Measurements from ENCODE around the gene KLK3.
"Not testable (repeated sequence)": the region's sequence is repeated elsewhere in the genome, so short reads cannot be mapped to it uniquely, and the experiment has no call there.

Gene KLK3

DNA sequence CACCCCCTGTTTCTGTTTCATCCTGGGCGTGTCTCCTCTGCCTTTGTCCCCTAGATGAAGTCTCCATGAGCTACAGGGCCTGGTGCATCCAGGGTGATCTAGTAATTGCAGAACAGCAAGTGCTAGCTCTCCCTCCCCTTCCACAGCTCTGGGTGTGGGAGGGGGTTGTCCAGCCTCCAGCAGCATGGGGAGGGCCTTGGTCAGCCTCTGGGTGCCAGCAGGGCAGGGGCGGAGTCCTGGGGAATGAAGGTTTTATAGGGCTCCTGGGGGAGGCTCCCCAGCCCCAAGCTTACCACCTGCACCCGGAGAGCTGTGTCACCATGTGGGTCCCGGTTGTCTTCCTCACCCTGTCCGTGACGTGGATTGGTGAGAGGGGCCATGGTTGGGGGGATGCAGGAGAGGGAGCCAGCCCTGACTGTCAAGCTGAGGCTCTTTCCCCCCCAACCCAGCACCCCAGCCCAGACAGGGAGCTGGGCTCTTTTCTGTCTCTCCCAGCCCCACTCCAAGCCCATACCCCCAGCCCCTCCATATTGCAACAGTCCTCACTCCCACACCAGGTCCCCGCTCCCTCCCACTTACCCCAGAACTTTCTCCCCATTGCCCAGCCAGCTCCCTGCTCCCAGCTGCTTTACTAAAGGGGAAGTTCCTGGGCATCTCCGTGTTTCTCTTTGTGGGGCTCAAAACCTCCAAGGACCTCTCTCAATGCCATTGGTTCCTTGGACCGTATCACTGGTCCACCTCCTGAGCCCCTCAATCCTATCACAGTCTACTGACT is at the start of gene KLK3:
TSS of gene KLK3 (plus strand) at position 280 of the 775 bp plus-strand sequence. CDS start at position 321, 41 bp downstream.
- DNase-seq = no peak

- DNase-seq = no peak
Measured at GRCh38 chr19:50808856-50809255, 45.9 kb upstream of the KLK3 start.

DNA sequence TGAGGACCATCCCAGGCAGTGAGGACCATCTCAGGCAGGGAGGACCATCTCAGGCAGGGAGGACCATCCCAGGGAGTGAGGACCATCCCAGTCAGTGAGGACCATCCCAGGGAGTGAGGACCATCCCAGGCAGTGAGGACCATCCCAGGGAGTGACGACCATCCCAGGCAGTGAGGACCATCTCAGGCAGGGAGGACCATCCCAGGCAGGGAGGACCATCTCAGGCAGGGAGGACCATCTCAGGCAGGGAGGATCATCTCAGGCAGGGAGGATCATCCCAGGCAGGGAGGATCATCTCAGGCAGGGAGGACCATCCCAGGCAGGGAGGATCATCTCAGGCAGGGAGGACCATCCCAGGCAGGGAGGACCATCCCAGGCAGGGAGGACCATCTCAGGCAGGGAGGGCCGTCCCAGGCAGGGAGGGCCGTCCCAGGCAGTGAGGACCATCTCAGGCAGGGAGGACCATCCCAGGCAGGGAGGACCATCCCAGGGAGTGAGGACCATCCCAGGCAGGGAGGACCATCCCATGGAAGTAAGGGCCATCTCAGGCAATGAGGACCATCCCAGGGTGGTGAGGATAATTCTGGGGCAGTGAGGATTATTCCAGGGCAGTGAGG is 43.0 kb upstream of the KLK3 start:
- DNase-seq = not testable (repeated sequence)

- DNase-seq = no peak
Measured at GRCh38 chr19:50812474-50812873, 42.2 kb upstream of the KLK3 start.

GRCh38 chr19:50814883-50815282 is 39.8 kb upstream of the KLK3 start:
- DNase-seq = no peak

- DNase-seq = no peak
Measured at GRCh38 chr19:50815439-50815838, 39.3 kb upstream of the KLK3 start.

DNA sequence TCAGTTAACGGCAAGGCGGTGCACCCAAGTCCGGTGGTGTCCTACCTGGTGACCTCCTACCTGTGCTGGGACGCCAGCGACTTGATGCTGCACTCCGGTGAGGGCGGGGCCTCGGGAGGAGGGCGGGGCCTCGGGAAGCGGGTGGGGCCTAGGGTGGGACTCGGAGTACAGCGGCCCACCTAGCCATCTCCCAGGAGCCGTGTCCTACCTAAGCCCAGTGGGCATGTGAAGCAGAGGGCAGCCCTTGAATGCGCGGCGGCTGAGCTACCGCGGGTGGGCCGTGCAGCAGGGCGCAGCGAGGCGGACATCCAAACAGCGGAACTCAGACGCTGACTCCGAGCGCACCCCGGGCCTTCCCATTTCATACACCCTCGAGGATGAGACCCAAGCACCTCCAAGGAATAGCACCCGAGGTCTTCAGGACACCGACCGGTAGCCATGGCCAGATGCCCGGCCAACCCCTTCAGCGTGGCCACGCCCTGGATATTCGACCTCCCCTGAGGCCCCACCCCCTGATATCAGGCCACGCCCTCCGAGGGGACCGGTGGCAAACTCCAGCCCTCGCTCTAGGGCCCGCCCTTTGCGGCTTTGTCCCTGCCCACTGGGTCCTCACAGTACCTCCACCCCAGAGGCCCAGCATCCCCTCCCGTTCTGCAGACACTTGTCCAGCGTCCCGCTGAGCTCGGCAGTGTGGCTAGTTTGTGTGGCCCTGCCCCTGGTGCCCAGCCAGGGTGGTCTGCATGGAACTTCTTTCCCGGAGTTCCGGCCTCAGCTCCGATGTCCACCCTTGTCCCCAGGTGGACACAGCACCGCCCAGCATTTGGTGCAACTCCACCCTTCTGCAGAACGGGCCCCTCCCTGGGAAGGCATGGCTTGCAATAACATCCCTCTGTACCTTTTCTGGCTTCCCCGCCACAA is 36.5 kb upstream of the KLK3 start:
- no peak for DNase-seq

- no peak for DNase-seq
Measured at GRCh38 chr19:50818859-50819472, 35.7 kb upstream of the KLK3 start.

DNA sequence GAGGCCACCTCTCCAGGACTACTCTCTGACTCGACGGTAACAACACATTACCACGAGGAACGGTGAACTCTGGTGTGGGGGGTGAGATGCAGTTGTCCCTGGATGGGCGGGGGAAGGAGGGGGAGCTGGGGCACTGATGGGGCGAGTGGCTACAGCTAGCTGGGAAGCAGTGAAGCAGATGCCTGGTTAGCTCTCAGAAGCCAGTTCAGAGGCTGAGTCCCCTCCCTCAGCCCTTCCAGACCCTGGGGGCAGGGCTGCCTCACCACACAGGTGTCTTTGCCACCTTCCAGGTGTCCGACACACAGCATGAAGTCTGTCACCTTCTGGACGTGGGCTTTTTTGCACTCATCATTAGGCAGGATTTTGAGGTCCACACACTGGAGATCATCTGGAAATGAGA is 35.1 kb upstream of the KLK3 start:
- DNase-seq = no peak

DNA sequence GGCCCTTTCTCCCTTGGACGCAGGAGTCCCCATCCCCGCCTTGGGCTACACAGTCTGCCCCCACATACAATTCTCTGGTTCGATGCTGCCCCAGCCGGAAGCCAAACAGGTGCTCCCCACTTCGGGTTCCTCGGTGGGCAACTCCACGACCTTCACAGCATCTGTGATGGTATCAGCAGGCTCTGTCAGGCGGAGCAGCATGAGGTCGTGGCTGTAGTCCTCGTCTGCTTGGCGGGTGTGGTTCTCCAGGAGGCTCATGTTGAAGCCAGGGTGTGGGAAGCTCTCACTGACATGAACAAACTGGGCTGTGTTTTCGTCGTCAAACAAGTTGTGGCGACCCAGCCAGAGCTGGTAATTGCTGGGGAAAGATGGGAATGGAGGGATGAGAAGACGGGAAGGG is 34.6 kb upstream of the KLK3 start:
- DNase-seq = no peak

GRCh38 chr19:50820549-50821247 is 34.0 kb upstream of the KLK3 start:
- no peak for DNase-seq

DNA sequence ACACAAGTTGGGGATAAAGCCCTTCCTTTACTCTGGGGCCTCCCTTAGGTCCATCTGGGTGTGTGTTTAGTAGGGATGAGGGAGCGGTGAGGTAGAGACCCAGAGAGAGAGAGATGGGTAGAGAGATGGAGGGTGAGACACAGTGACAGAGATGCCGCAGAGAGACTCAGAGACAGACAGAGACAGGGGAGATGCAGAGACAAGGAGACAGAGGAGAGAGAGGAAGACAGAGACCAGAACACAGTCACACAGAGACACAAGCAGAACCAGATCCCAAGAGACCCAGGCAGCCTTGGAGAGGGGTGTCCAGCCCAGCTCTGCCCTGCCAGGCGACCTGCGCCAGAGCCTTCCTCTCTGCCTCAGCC is 33.5 kb upstream of the KLK3 start:
- no peak for DNase-seq

DNA sequence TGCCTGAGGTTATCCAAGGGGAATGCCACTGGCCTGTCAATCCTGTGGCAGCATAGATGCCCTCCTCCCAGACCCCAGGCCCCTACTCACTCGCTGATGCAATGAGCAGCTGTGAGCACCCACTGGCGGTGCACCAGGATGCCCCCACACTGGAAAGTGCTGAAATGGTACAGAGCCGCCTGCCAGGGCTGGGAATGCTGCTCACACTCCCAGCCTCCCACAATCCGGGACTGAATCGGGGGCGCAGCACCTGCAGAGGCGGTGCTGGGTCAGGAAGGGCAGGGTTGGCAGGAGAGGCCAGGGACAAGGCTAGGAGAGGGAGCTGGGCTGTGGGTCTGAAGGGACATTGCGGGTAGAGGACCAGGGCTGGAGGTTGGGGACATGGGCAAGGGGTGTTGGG is 33.1 kb upstream of the KLK3 start:
- DNase-seq = no peak

DNA sequence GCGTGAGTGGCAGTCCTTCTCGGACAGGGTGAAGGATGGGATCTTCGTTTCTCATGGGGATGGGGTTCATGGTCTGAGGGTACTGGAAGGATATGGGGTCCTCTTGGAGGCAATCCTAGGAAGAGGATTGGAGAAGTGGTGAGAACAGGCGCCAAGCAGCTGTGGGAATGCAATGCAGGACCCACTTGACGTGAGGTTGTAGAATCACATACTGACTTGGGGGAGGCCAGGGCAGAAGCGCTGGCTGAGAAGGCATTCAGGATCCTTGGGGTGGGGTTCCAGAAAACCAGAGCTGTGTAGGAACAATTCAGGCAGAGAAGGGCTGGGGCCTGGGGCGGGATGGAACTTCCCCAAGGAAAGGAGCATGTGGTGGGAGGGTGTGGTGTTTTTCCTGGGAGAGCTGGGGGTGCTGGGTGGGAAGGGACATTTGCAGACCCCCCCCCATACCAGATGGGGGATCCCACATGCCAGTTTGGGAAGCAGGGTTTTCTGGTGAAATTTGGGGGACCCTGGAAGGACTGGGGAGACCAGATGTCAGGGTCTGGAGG is 32.0 kb upstream of the KLK3 start:
- DNase-seq = no peak

DNA sequence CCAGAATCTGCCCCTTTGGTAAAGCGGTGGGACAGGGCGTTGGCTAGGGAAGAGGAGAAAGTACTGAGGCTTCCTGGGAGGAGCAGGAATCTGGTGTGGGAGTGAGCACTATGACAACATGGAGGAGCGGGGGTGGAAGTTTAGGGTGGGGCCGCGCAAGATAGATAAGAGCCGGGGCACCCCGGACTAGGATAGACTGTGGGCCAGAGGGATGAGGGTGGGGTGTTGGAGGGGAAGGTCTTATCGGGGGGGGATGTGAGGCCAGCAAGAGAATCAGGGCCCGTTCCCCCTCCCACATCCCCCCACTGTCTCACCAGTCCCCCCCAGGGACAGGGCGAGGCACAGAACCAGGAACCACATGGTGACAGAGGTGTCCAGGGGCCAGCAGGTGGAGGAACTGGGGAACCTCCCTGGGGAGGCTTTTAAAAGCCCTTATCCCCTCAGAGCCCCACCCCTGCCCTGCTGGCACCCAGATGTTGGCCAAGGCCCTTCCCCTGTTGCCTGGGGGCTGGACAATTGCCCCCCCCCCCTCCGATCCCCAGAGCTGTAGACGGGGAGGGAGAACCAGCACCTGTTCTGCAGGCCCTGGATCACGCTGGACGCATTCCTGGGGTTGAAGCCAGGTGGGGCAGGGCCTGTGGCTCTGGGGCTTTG is 31.2 kb upstream of the KLK3 start, which contains the start of gene KLK1:
TSS of gene KLK1 (minus strand) at position 399 of the 654 bp plus-strand sequence. CDS start at position 360, 39 bp downstream.
- no peak for DNase-seq

DNA sequence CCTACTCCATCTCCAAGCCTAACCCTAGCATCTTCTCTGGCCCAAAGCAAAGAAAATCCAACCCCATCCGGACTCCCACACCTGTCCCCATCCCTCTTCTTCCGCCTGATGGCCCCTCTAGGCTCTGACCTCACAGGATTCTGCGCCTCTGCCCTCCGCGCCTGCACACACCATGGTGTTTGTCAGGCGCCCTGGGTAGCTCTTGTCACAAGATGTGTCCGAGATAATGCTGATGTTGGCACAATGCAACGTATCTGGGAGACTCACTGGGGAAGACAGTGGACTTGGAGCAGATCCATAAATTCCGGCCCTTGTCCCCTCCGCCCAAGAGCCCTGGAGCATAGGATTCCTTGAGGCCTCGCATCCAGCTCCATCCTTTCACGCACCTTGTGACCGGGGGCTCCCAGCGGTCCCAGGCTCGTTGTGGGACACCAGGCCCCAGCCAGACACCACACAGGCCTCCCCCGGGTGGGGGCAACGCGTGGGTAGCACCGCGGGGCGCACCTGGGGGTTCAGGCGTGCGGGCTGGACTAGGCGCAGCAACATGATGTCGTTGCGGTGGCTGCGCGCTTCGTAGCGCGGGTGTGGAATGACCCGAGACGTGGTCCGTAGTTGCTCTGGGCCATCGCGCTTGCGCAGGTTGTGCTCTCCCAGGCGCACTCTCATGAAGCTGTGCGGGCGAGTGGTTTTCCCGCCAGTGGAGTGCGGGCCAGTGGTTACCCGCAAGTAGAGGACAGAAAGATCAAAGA is 28.0 kb upstream of the KLK3 start:
- DNase-seq = no peak

GRCh38 chr19:50827476-50827875 is 27.2 kb upstream of the KLK3 start:
- no peak for DNase-seq

- no peak for DNase-seq
Measured at GRCh38 chr19:50829801-50830200, 24.9 kb upstream of the KLK3 start.

- no peak for DNase-seq
Measured at GRCh38 chr19:50830266-50831025, 24.3 kb upstream of the KLK3 start.

GRCh38 chr19:50831026-50831396 is 23.7 kb upstream of the KLK3 start:
- no peak for DNase-seq

Measured in HCEC 1CT (cell line).